Ramos (cell line): Measurements from ENCODE around the gene CPNE1.

Experiments used
- in situ Hi-C: fragments of 300-500 bp; cut with MboI; formaldehyde crosslinking; loops from one replicate; pipeline ENCODE4 v1.14.3; 2022; ENCODE audit warnings: low sequenced_read_pairs; ENCODE audit not compliant: unreplicated experiment

Gene CPNE1

DNA sequence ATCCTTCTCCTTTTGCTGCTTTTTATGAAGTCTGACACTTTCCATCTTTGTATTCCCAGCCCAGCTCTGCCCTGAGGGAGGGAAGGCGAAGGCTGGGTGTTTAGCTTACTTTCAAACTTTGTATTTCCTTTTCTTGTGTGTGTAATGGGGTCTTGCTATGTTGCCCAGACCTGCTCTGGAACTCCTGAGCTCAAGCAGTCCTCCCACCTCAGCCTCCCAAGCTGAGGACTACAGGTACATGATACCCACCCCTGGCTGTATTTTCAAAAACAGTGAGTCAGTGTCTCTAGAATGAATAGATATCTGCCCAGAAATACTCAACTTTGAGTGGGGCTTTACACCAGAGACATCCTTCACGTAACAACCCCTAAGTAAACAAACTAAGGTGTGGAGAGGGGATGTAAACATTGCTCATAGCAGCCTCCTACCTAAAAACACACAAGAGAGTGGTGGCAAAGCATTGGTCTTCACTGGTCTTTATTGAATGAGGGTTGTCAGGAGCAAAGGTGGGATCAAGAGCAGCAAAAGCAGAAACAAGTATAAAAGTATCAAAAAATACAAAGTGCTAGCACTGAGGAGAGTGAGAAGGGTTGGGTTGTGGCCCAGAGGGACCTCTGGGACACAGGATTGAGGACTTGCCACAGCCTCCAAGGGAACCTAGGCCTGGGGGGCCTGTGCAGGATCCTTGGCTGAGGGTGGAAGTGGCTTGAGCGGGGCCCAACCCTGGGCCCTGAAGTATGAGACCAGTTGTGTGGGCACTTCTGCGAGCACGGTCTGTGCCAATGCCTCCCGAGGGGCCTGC lies 38.9 kb downstream of the CPNE1 start:
- in situ Hi-C loops = no loop called here

- in situ Hi-C loops = no loop called here
Observed at GRCh38 chr20:35621560-35621946, 43.1 kb downstream of the CPNE1 start.

GRCh38 chr20:35620818-35621559 lies 43.7 kb downstream of the CPNE1 start:
- in situ Hi-C loops = no loop called here

DNA sequence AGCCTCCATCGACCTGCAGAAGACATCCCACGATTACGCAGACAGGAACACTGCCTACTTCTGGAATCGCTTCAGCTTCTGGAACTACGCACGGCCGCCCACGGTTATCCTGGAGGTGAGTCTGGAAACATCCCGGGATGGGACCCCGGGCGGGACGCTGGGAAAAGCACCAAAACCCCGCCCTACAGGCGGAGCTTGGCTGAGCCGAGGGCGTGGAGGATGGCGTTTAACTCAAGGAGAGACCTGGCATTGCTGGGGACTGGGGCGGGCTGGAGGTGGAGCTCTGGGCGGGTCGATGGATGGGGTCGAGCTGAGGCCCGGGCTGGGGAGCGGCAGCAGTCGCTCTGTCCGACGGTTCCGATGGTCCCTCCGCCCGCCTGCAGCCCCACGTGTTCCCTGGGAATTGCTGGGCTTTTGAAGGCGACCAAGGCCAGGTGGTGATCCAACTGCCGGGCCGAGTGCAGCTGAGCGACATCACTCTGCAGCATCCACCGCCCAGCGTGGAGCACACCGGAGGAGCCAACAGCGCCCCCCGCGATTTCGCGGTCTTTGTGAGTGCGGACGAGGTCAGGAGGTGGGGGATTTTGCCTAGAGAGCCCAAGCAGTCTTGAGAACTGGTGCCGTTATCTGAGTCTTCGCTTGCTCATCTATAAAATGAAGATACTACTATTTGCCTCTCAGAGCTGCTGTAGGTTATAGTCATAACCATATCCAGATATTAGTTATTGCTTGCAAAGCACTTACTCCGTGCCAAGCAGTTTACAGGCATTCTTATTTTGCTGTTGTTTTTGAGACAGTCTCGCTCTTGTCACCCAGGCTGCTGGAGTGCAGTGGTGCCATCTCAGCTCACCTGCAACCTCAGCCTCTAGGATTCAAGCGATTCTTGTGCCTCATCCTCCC lies 45.3 kb downstream of the CPNE1 start:
- in situ Hi-C loops = no loop called here

GRCh38 chr20:35618263-35619131 lies 46.2 kb downstream of the CPNE1 start:
- in situ Hi-C loops = no loop called here

DNA sequence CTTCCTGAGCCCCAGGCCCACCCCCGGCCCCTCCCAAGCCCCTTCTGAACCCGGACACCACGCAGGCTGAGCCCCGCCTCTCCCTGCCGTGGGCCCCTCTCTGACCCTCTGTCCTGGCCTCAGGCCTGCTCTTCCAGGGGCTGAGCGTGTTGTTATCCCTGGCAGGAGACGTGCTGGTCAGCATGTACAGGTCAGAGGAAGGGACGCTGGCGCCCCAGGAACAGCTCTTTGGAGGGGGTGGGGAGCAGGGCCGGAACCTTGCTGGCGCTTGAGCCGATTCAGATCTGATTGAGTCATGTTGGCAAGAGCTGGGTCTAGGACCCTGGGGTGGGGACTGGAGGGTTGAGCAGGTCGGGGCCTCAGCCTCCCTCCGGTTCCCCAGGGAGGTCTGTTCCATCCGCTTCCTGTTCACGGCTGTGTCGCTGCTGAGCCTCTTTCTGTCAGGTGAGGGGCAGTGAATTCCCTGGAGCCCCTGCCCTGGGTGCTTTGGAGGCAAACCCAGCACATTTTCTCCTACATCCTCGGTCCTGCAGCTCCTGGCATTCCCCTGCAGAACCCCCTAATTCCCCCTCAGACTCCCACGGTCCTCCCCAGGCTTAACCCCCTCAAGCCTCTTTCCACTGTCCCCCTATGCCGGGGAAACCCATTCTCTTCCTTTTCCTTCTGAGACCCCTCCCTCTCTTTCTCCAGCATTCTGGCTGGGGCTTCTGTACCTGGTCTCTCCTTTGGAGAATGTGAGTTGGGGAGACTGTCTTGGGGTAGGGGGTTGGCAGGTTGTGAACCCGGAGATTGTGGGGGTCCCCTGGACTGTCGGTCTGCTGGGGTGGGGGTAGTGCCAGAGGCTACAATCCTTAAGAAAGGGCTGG lies 47.1 kb downstream of the CPNE1 start:
- in situ Hi-C loops = no loop called here

GRCh38 chr20:35616465-35617396 lies 48.0 kb downstream of the CPNE1 start:
- in situ Hi-C loops = no loop called here

DNA sequence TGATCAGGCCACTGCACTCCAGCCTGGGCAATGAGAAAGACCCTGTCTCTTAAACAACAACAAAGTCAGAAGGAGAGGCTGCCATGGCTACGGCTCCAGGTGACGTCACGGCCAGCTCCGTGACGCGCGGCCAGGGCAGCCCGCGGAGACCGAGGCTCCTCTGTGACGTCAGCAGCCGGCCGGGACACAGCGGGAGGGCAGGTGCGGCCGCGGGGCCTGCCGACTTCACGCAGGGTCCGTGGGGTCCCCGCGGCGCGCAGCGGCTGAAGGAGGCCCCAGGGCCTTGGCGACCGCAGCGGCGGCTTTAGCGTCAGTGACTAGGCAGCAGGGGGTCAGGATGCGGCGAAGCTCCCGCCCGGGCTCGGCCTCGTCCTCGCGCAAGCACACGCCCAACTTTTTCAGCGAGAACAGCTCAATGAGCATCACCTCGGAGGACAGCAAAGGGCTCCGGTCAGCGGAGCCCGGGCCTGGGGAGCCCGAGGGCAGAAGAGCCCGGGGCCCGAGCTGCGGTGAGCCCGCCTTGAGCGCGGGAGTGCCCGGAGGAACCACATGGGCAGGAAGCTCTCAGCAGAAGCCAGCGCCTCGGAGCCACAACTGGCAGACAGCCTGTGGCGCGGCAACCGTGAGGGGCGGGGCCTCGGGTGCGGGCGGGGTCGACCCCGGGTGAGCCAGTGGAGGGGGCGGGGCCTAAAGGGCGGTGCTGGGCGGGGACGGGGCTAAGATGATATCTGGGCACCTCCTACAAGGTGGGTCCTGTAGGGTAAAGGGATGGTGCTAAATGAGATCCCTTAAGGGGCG lies 48.8 kb downstream of the CPNE1 start, which contains the start of gene SPAG4:
TSS of gene SPAG4 (plus strand) at position 163 of the 798 bp plus-strand sequence. CDS start at position 338, 175 bp downstream.
- in situ Hi-C loops = no loop called here

DNA sequence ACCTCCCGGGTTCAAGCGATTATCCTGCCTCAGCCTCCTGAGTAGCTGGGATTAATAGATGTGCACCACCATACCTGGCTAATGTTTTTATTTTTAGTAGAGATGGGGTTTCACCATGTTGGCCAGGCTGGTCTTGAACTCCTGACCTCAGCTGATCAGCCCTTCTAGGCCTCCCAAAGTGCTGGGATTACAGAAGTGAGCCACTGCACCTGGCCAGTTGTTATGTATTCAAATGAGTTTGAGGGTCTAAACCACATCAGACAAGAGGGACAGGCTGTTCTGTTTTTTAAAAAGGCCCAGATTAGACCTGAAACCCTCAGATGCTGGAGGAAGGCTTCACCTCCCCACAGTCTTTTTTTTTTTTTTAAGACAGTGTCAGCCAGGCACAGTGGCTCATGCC lies 53.2 kb downstream of the CPNE1 start:
- in situ Hi-C loops = no loop called here

GRCh38 chr20:35610833-35611427 lies 53.8 kb downstream of the CPNE1 start:
- in situ Hi-C loops = no loop called here

DNA sequence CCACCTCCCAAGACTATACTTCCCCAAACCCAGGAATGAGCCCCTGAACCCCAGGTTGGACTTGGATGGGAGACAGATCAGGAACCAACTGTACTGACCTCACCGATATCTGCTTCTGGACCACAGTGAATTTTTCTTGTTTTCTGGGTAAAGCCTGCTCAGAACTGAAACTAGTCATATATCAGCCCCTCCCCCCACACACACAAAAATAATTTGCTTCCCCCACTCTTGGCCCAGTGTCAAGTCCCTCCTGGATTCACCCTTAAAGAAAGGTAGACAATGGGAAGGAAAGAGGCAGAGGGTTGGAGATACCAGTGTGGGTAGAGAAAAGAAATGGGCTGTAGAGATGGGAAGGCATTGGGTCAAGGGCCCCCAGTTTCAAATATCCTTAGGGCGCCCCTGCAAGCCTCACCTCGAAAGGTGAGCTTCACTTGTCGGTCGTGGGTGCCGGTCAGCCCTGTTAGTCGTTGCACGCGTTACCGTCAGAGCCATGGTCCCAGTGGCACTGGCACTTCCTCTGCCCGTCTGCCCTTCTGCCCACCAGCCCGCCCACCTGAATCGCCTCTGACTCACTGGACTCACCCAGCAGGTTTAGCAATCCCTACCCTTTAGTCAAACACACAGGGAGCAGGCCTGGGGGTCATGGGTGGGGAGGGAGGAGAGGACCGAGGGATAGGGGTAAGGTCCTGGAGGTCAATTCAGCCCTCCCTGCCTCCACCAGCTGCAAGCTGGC lies 57.5 kb downstream of the CPNE1 start:
- in situ Hi-C loops = no loop called here

DNA sequence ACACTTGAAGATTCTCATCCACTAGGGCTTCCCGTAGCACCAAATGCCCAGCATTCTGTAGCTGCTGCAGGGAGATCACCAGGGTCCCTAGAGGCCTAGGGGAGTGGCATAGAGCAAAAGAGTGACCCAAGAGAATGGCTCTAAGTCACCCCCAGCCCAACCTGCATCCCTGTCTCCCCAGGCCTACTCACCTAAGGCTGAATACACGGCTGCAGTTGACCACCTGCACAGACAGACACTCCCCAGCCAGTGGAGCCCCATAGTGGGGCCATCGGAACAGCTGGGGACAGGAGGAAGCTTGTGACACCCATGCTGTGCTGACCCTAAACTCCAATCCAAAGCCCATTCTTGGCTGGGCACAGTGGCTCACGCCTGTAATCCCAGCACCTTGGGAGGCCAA lies 58.6 kb downstream of the CPNE1 start:
- in situ Hi-C loops = no loop called here

DNA sequence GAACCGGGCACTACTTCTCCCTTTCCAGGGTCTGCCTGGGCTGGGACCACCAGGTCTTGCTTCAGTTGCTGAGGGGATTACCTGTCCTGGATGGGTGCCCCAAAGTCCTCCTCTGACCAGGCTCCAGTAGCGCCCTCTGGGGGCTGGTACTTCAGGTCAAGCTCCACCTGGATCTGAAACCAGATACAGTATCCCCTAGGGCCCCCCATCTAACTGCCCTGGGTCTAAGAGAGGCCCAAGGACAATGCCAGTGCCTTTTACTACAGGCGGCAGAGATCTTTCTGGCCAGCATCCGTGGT lies 60.3 kb downstream of the CPNE1 start:
- in situ Hi-C loops = no loop called here

DNA sequence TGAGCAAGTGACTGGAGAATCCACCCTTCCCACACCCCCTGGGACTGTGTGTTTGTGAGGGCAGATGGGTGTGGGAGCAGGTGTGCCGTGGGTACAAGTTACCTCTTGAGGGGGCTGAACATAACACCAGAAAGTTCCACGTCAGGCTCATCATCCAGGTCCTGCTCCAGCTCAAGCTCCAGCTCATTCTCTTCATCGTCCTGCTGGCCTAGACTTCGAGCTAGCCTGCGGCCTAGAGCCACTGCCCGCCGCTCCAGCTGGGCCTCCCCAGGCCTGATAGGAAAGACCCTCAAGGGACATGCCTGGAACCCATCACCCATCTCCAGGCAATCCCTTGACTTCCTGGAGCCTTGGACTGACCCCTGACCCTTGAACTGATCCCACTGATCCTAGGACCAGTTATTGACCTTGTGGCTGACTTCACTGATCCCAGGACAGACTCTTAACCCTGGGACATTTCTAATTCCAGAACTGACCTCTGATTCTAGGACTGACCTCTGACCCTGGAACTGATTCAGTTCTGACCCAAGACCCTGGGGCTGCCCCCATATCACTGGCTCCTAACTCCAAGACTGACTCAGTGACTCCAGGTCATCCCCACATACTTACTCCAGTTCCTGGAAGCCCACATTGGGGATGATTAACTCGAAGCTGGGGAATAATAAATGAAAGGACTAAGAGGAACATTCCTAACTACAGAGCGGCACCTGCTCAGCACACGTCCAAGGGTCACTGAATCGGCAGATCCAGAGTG lies 60.8 kb downstream of the CPNE1 start:
- in situ Hi-C loops = no loop called here

DNA sequence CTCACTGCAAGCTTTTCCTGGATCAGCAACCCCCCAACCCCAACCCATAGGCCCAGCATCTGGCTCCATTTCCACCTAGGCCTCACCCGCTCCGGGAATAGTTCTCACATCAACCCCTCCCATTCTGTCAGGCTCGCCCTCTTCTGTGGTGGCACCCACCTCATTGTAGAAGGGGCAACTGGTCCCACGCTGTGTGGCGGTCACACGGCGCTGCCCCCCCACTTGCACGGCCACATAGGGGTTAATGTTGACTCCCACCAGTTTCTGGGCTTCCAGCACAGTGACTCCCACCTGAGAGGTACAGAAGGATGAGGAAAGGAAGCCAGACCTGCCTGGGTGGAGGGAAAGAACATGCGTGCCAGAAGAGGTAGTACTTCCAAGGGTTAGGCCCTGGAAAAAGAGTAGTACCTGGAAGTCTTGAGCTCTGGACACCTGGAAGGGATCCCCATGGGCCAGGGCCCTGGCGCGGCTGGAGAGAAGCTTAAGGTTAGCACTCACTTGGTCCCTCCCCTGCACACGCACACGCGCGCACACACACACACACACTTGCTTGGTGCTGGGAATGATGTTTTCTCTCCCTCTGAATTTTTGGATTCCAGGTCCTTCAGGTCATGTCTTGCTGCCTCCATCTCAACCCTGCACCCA lies 61.7 kb downstream of the CPNE1 start:
- in situ Hi-C loops = no loop called here
